H1 (cell line): ENCODE measurements around the gene CRHBP. TPM values are rescaled to one million over a fixed set of nuclear protein-coding genes. Genes with fewer than 3 reads are reported as not detected.

Experiments
- CTCF ChIA-PET: fragments of 300-600 bp; sonication (Branson Sonifier 250); formaldehyde crosslinking; loops from one replicate; lab custom pipeline; 2021; ENCODE audit not compliant: partially characterized antibody; lab: Charles Lee
- POLR2A ChIA-PET: fragments of 300-600 bp; sonication (Branson Sonifier 250); formaldehyde crosslinking; loops from one replicate; lab custom pipeline; 2021; ENCODE audit warnings: inconsistent platforms; ENCODE audit not compliant: partially characterized antibody; lab: Charles Lee
- DNase-seq, 2 experiments: peaks; one replicate each; pipeline versions ENCODE4 v3.0.0 to v3.0.0-alpha.2; 2010 to 2022; ENCODE audit warnings: low spot score in 2 of 2, low read depth in 1 of 2, mixed read lengths in 1 of 2
- FAIRE-seq: peaks from 2 replicates; lab custom pipeline; 2011; peaks lifted over from hg19 to GRCh38; lab: Jason Lieb, UNC
- H2AFZ ChIP-seq: 2 replicates; pipeline ENCODE4 v1.8.1; 2012; ENCODE audit warnings: low read length, inconsistent platforms
- H2AK5ac ChIP-seq: 2 replicates; pipeline ENCODE4 v1.6.1; 2013; ENCODE audit warnings: low read depth, low read length
- H2BK120ac ChIP-seq: replicated peaks from 2 replicates; pipeline ENCODE3; 2013; ENCODE audit warnings: low read depth, low read length, inconsistent platforms
- H2BK12ac ChIP-seq: 2 replicates; pipeline ENCODE4 v1.6.1; 2013; ENCODE audit warnings: low read depth, low read length
- H2BK15ac ChIP-seq: 2 replicates; pipeline ENCODE4 v1.6.1; 2013; ENCODE audit warnings: low read length
- H2BK20ac ChIP-seq: 2 replicates; pipeline ENCODE4 v1.6.1; 2013; ENCODE audit warnings: low read length
- H2BK5ac ChIP-seq: 2 replicates; pipeline ENCODE4 v1.6.1; 2013; ENCODE audit warnings: low read depth, low read length
- H3K14ac ChIP-seq: 2 replicates; pipeline ENCODE4 v1.6.1; 2013; ENCODE audit warnings: inconsistent platforms; ENCODE audit not compliant: insufficient read length
- H3K18ac ChIP-seq: 2 replicates; pipeline ENCODE4 v1.6.1; 2013; ENCODE audit warnings: low read length; ENCODE audit errors: extremely low read depth
- H3K23ac ChIP-seq: 2 replicates; pipeline ENCODE4 v1.6.1; 2013; ENCODE audit warnings: inconsistent platforms; ENCODE audit not compliant: insufficient read length
- H3K23me2 ChIP-seq: 2 replicates; pipeline ENCODE4 v1.6.1; 2013; ENCODE audit warnings: low read depth, low read length
- H3K27ac ChIP-seq: 2 replicates; pipeline ENCODE4 v1.6.1; 2011; ENCODE audit warnings: low read depth, low read length, inconsistent platforms
- H3K27me3 ChIP-seq, 4 experiments: replicated peaks in 1 of 4; 1 replicate in 1 of 4; 2 replicates in 3 of 4; pipeline versions ENCODE4 v1.6.1 to v1.8.1; 2011 to 2013; ENCODE audit warnings: low read length in 3 of 4, mild to moderate bottlenecking in 3 of 4, inconsistent platforms in 2 of 4, mixed read lengths in 2 of 4, moderate library complexity in 1 of 4; ENCODE audit not compliant: control insufficient read depth in 3 of 4, insufficient read depth in 3 of 4; ENCODE audit errors: extremely low read depth in 1 of 4
- H3K36me3 ChIP-seq, 4 experiments: 2 replicates each; pipeline versions ENCODE4 v1.6.1 to v1.8.1; 2011 to 2013; ENCODE audit warnings: mild to moderate bottlenecking in 4 of 4, low read length in 3 of 4, moderate library complexity in 2 of 4, control low read depth in 1 of 4, inconsistent platforms in 1 of 4; ENCODE audit not compliant: insufficient read depth in 4 of 4, control insufficient read depth in 2 of 4
- H3K4ac ChIP-seq: replicated peaks from 2 replicates; pipeline ENCODE3; 2013; ENCODE audit warnings: low read length, low read depth, mixed read lengths, inconsistent platforms; ENCODE audit not compliant: insufficient read length
- H3K4me1 ChIP-seq, 4 experiments: replicated peaks in 1 of 4; 1 replicate in 1 of 4; 2 replicates in 3 of 4; pipeline versions ENCODE4 v1.6.1 to v1.8.1; 2011 to 2013; ENCODE audit warnings: low read length in 3 of 4, inconsistent platforms in 2 of 4, mixed read lengths in 1 of 4; ENCODE audit not compliant: insufficient read depth in 4 of 4, control insufficient read depth in 3 of 4
- H3K4me2 ChIP-seq, 2 experiments: 2 replicates each; pipeline versions ENCODE4 v1.6.1 to v1.8.1; 2011 to 2013; ENCODE audit warnings: low read depth in 2 of 2, low read length in 2 of 2, control low read depth in 1 of 2, inconsistent platforms in 1 of 2, mild to moderate bottlenecking in 1 of 2; ENCODE audit not compliant: insufficient read depth in 1 of 2
- H3K4me3 ChIP-seq, 4 experiments: fragments of 200-600, 300-600 bp in 1 of 4; sonication (generic), shearing (Covaris generic), sonication (Bioruptor Twin) in 1 of 4; 2 replicates each; pipeline versions ENCODE4 v1.5.1 to v1.8.1; 2011 to 2016; ENCODE audit warnings: low read length in 4 of 4, low read depth in 3 of 4, control low read depth in 2 of 4, inconsistent platforms in 2 of 4, mild to moderate bottlenecking in 2 of 4, mixed read lengths in 1 of 4, moderate library complexity in 1 of 4; ENCODE audit not compliant: insufficient read depth in 2 of 4; ENCODE audit errors: extremely low read depth in 1 of 4
- H3K56ac ChIP-seq: replicated peaks from 2 replicates; pipeline ENCODE3; 2013; ENCODE audit warnings: low read depth, mild to moderate bottlenecking, mixed read lengths, low read length, inconsistent platforms; ENCODE audit not compliant: insufficient read length
- H3K79me1 ChIP-seq: 2 replicates; pipeline ENCODE4 v1.6.1; 2013; ENCODE audit warnings: low read depth, low read length, control low read depth
- H3K79me2 ChIP-seq, 2 experiments: 2 replicates each; pipeline versions ENCODE4 v1.6.1 to v1.8.1; 2012 to 2013; ENCODE audit warnings: low read length in 2 of 2, mild to moderate bottlenecking in 2 of 2, inconsistent platforms in 1 of 2; ENCODE audit not compliant: insufficient read depth in 2 of 2, control insufficient read depth in 1 of 2
- H3K9ac ChIP-seq, 4 experiments: replicated peaks in 1 of 4; 1 replicate in 1 of 4; 2 replicates in 3 of 4; pipeline versions ENCODE4 v1.6.1 to v1.8.1; 2011 to 2013; ENCODE audit warnings: low read depth in 3 of 4, low read length in 3 of 4, control low read depth in 2 of 4, mild to moderate bottlenecking in 2 of 4, moderate library complexity in 2 of 4, inconsistent platforms in 1 of 4; ENCODE audit errors: extremely low read depth in 1 of 4
- H3K9me3 ChIP-seq, 2 experiments: 2 replicates each; pipeline versions ENCODE4 v1.6.1 to v1.8.1; 2012 to 2013; ENCODE audit warnings: mild to moderate bottlenecking in 2 of 2, moderate library complexity in 2 of 2, control low read depth in 1 of 2, inconsistent platforms in 1 of 2, low read depth in 1 of 2, low read length in 1 of 2, mixed read lengths in 1 of 2; ENCODE audit not compliant: insufficient read depth in 2 of 2
- H4K20me1 ChIP-seq, 2 experiments: replicated peaks in 1 of 2; 2 replicates each; pipeline versions ENCODE3 to v1.8.1; 2011 to 2013; ENCODE audit warnings: inconsistent platforms in 2 of 2, low read length in 2 of 2, mild to moderate bottlenecking in 1 of 2; ENCODE audit not compliant: insufficient read depth in 2 of 2, control insufficient read depth in 1 of 2
- H4K5ac ChIP-seq: 2 replicates; pipeline ENCODE4 v1.6.1; 2013; ENCODE audit warnings: low read length, low read depth, mixed read lengths, inconsistent platforms; ENCODE audit not compliant: insufficient read length
- H4K8ac ChIP-seq: 2 replicates; pipeline ENCODE4 v1.8.0; 2013; ENCODE audit warnings: mild to moderate bottlenecking, moderate library complexity, low read length, inconsistent platforms; ENCODE audit not compliant: insufficient read depth; ENCODE audit errors: extremely low read depth
- H4K91ac ChIP-seq: replicated peaks from 2 replicates; pipeline ENCODE3; 2013; ENCODE audit warnings: low read length, mixed read lengths, inconsistent platforms; ENCODE audit not compliant: insufficient read length
- CBX5 ChIP-seq: fragments of 300-800, 300-1000 bp; sonication (generic); IDR thresholded peaks from 2 replicates; pipeline ENCODE4 v1.7.1; 2016; ENCODE audit warnings: antibody characterized with exemption, low read length, low read depth
- CTCF ChIP-seq, 3 experiments: IDR thresholded peaks; 1 replicate in 2 of 3; 2 replicates in 1 of 3; pipeline versions ENCODE4 v1.5.1 to v1.6.1; 2011; ENCODE audit warnings: low read length in 3 of 3, mild to moderate bottlenecking in 3 of 3, inconsistent platforms in 2 of 3, low read depth in 1 of 3, moderate library complexity in 1 of 3; ENCODE audit not compliant: insufficient read depth in 1 of 3; ENCODE audit errors: control extremely low read depth in 1 of 3
- FOSL1 ChIP-seq: IDR thresholded peaks from 2 replicates; pipeline ENCODE4 v1.6.1; 2011; ENCODE audit warnings: mild to moderate bottlenecking, low read depth, low read length, moderate library complexity; ENCODE audit not compliant: insufficient read depth
- RAD21 ChIP-seq, 2 experiments: IDR thresholded peaks in 1 of 2; conservative IDR thresholded peaks in 1 of 2; 2 replicates each; pipeline ENCODE4 v1.6.1; 2011; ENCODE audit warnings: low read depth in 2 of 2, low read length in 2 of 2, improper control_type of control experiment in 1 of 2, inconsistent platforms in 1 of 2, mild to moderate bottlenecking in 1 of 2, moderate library complexity in 1 of 2
- YY1 ChIP-seq: IDR thresholded peaks from 2 replicates; pipeline ENCODE4 v1.6.1; 2011; ENCODE audit warnings: low read depth, mild to moderate bottlenecking, low read length
- WGBS, 2 experiments: shearing (Covaris generic) in 1 of 2; methylation state at CpG; one replicate each; pipeline versions ENCODE4 v1.1.6 to v1.1.7; 2013 to 2015; ENCODE audit warnings: low lambda C conversion rate in 2 of 2, mixed read lengths in 2 of 2, inconsistent platforms in 1 of 2, low coverage in 1 of 2, missing lambda C conversion rate in 1 of 2; ENCODE audit not compliant: insufficient replicate concordance in 2 of 2, insufficient coverage in 1 of 2, insufficient read length in 1 of 2; ENCODE audit errors: extremely low coverage in 1 of 2, missing lambda C conversion rate in 1 of 2; 5-methylcytosine and 5-hydroxymethylcytosine counted together
- polyA plus RNA-seq, 7 experiments: library from polyadenylated mRNA; depleted of rRNA in 3 of 7; stranded (reverse) in 5 of 7; unstranded in 2 of 7; fragments of >200 nt in 5 of 7; fragments of 200-250 nt in 2 of 7; gene quantifications; 1 replicate in 5 of 7; 2 replicates in 1 of 7; 4 replicates in 1 of 7; pipeline versions ENCODE4 v1.2.1 to v1.2.3, GENCODE V29; 2011 to 2013; ENCODE audit warnings: missing spikeins in 2 of 7, mixed read lengths in 2 of 7
- total RNA-seq: library from RNA; stranded (reverse); fragmentation: NEBNext Ultra II Directional; extraction: Animal tissue kit (Norgen Biotek cat#: 25700); gene quantifications from 2 replicates; pipeline ENCODE4 v1.2.1, GENCODE V29; 2021

Gene CRHBP
- total and polyA plus RNA-seq, 2 of the 8 experiments (the other 6 are each of a cell fraction or from before 2014, with no cell fraction given) = 0.30 TPM; not detected in 1

- no peak overlapping the region for H2AK5ac ChIP-seq
- H2AFZ ChIP-seq = 0 out of 2 replicates have a peak overlapping the region, but pooled peaks have one; percentile 75
- H2BK120ac ChIP-seq = no peak overlapping the region
- no peaks in the 10 kb centered on the region for H3K9me3 ChIP-seq
- no peak overlapping the region for H4K5ac ChIP-seq
- H3K27ac ChIP-seq = no peak overlapping the region
- no peak overlapping the region for H3K4me3 ChIP-seq
- no peak overlapping the region for H2BK15ac ChIP-seq
- H3K4me1 ChIP-seq = no peaks in the 10 kb centered on the region
- CTCF ChIA-PET = no interaction called here
- H3K79me1 ChIP-seq = no peaks in the 10 kb centered on the region
- no peak overlapping the region for H4K91ac ChIP-seq
- no peaks in the 10 kb centered on the region for H3K23me2 ChIP-seq
- no peak overlapping the region for H3K4me2 ChIP-seq
- WGBS, 2 experiments = 96% methylated on average over 7 of the region's 7 CpGs; no CpG with 5 or more reads in 1 of the 2 experiments
- no peak overlapping the region for H3K14ac ChIP-seq
- TF ChIP-seq CTCF (IDR thresholded peaks at IDR 0.05; ENCODE audit: control extremely low read depth in 1 of 3, insufficient read depth in 1 of 3, low read depth in 1 of 3, low read length in 3 of 3) (no peak), FOSL1 (peak; percentile 75; the same call in 1 of the 2 replicates), RAD21 (IDR thresholded peaks at IDR 0.05 in 1 of 2, conservative IDR thresholded peaks at IDR 0.05 in 1 of 2; ENCODE audit: low read depth in 2 of 2, low read length in 2 of 2) (no peak), YY1 (no peak), CBX5 (no peak)
- no peak overlapping the region for H3K23ac ChIP-seq
- H3K36me3 ChIP-seq = no peaks in the 10 kb centered on the region
- no peaks in the 10 kb centered on the region for H4K20me1 ChIP-seq
- no peaks in the 10 kb centered on the region for H3K27me3 ChIP-seq
- H2BK5ac ChIP-seq = no peak overlapping the region
- DNase-seq (no peak), FAIRE-seq (no peak)
- H3K18ac ChIP-seq = no peak overlapping the region
- no peak overlapping the region for H3K4ac ChIP-seq
- peak overlapping the region; percentile 80; the same call in 1 of the 2 replicates for H2BK20ac ChIP-seq
- H2BK12ac ChIP-seq = no peak overlapping the region
- POLR2A ChIA-PET = no interaction called here
- H3K9ac ChIP-seq = no peak overlapping the region
- H4K8ac ChIP-seq = no peak overlapping the region
- no peaks in the 10 kb centered on the region for H3K79me2 ChIP-seq
- H3K56ac ChIP-seq = no peak overlapping the region
These were observed 44.7 kb upstream of the CRHBP start for GRCh38 chr5:76908166-76908565.
